ENCODE data around the gene KLHL13. TPM values are rescaled to one million over a fixed set of nuclear protein-coding genes. Genes with fewer than 3 reads are reported as not detected.

KLHL13 gene
- total RNA-seq, 3 donors from 2014 or later, result 1.6 to 21.3 (median 20.2) TPM

GRCh38 chrX:117996408-117996807 is 120.2 kb downstream of the KLHL13 start:
- intact Hi-C loops (cut with DNase I; ENCODE audit: low total_unique reads), result no loop called here
- H3K4me3 ChIP-seq, result no peak overlapping the region
- no peak for DNase-seq (ENCODE audit: low spot score in 2 of 2)
- TF ChIP-seq POLR2A (IDR thresholded peaks at IDR 0.05) (no peak), POLR2AphosphoS5 (IDR thresholded peaks at IDR 0.05) (no peak), CTCF (IDR thresholded peaks at IDR 0.05) (no peak)
- H3K4me1 ChIP-seq, result no peaks in the 10 kb centered on the region
- no peaks in the 10 kb centered on the region for H3K27me3 ChIP-seq
- H3K36me3 ChIP-seq, result no peaks in the 10 kb centered on the region
- H3K9me3 ChIP-seq, result no peaks in the 10 kb centered on the region
- no peak overlapping the region for H3K27ac ChIP-seq

- H3K36me3 ChIP-seq, result no peaks in the 10 kb centered on the region
- H3K4me3 ChIP-seq, result no peak overlapping the region
- H3K4me1 ChIP-seq, result no peaks in the 10 kb centered on the region
- no peak overlapping the region for H3K27ac ChIP-seq
- no peaks in the 10 kb centered on the region for H3K27me3 ChIP-seq
- no peak for TF ChIP-seq POLR2AphosphoS5 (IDR thresholded peaks at IDR 0.05)
- no peak for TF ChIP-seq POLR2A (IDR thresholded peaks at IDR 0.05)
- no peak for TF ChIP-seq CTCF (IDR thresholded peaks at IDR 0.05)
- no peaks in the 10 kb centered on the region for H3K9me3 ChIP-seq
- intact Hi-C loops (cut with DNase I; ENCODE audit: low total_unique reads), result no loop called here
- no peak for DNase-seq (ENCODE audit: low spot score in 2 of 2)
These were observed 121.2 kb downstream of the KLHL13 start for GRCh38 chrX:117995378-117995777.

- Histone ChIP-seq H3K9me3 (no peaks in the 10 kb centered on the region), H3K27me3 (no peaks in the 10 kb centered on the region), H3K27ac (peak overlapping the region in 1 of 2 donors; percentile 15), H3K4me3 (no peak overlapping the region), H3K36me3 (no peaks in the 10 kb centered on the region), H3K4me1 (no peaks in the 10 kb centered on the region)
- TF ChIP-seq POLR2A (IDR thresholded peaks at IDR 0.05) (no peak), CTCF (IDR thresholded peaks at IDR 0.05) (no peak), POLR2AphosphoS5 (IDR thresholded peaks at IDR 0.05) (no peak)
- DNase-seq (ENCODE audit: low spot score in 2 of 2), result no peak
- intact Hi-C loops (cut with DNase I; ENCODE audit: low total_unique reads), result no loop called here
These were observed 124.4 kb downstream of the KLHL13 start for GRCh38 chrX:117992192-117992723.

GRCh38 chrX:117990438-117990837 is 126.2 kb downstream of the KLHL13 start:
- Histone ChIP-seq H3K4me3 (no peak overlapping the region), H3K36me3 (no peaks in the 10 kb centered on the region), H3K9me3 (no peaks in the 10 kb centered on the region), H3K27ac (peak overlapping the region in 1 of 2 donors; percentile 15), H3K27me3 (no peaks in the 10 kb centered on the region), H3K4me1 (no peaks in the 10 kb centered on the region)
- no peak for TF ChIP-seq POLR2A (IDR thresholded peaks at IDR 0.05)
- TF ChIP-seq CTCF (IDR thresholded peaks at IDR 0.05), result no peak
- no peak for TF ChIP-seq POLR2AphosphoS5 (IDR thresholded peaks at IDR 0.05)
- no peak for DNase-seq (ENCODE audit: low spot score in 2 of 2)
- intact Hi-C loops (cut with DNase I; ENCODE audit: low total_unique reads), result no loop called here

- no peak for TF ChIP-seq POLR2A (IDR thresholded peaks at IDR 0.05)
- TF ChIP-seq POLR2AphosphoS5 (IDR thresholded peaks at IDR 0.05), result no peak
- TF ChIP-seq CTCF (IDR thresholded peaks at IDR 0.05), result no peak
- H3K4me1 ChIP-seq, result no peaks in the 10 kb centered on the region
- no peaks in the 10 kb centered on the region for H3K36me3 ChIP-seq
- H3K27me3 ChIP-seq, result no peaks in the 10 kb centered on the region
- no peak for DNase-seq (ENCODE audit: low spot score in 2 of 2)
- intact Hi-C loops (cut with DNase I; ENCODE audit: low total_unique reads), result no loop called here
- H3K9me3 ChIP-seq, result no peaks in the 10 kb centered on the region
- H3K4me3 ChIP-seq, result no peak overlapping the region
- peak overlapping the region in 1 of 2 donors; percentile 15 for H3K27ac ChIP-seq
These were observed 127.1 kb downstream of the KLHL13 start for GRCh38 chrX:117989512-117989911.

All from breast epithelium (tissue), 4 donors.